Dendritic cell treated with granulocyte-macrophage colony-stimulating factor and Interleukin-4, amounts not matched to agents 40 ng/mL and 50 ng/mL, for 4 days (primary cell): ENCODE results near the gene PROCR.
"Not testable (repeated sequence)": the region's sequence is repeated elsewhere in the genome, so short reads cannot be mapped to it uniquely, and the experiment has no call there.

Experiments
- H3K27ac Mint-ChIP-seq: one replicate; pipeline ENCODE4 v1.8.0; 2022; ENCODE audit warnings: mild to moderate bottlenecking, mixed read lengths
- H3K27me3 Mint-ChIP-seq: one replicate; pipeline ENCODE4 v1.8.0; 2022; ENCODE audit warnings: mild to moderate bottlenecking, mixed read lengths
- H3K36me3 Mint-ChIP-seq: one replicate; pipeline ENCODE4 v1.8.0; 2022; ENCODE audit warnings: low read depth, mixed read lengths
- H3K4me1 Mint-ChIP-seq: one replicate; pipeline ENCODE4 v1.8.0; 2022; ENCODE audit warnings: low read depth, mixed read lengths
- H3K4me3 Mint-ChIP-seq: one replicate; pipeline ENCODE4 v1.8.0; 2022; ENCODE audit warnings: mild to moderate bottlenecking, moderate library complexity, mixed read lengths
- H3K9me3 Mint-ChIP-seq: one replicate; pipeline ENCODE4 v1.8.0; 2022; ENCODE audit warnings: mixed read lengths
- intact Hi-C: fragments of 100-400 bp; cut with micrococcal nuclease; formaldehyde crosslinking; loops from one replicate; pipeline ENCODE4 v1.15.0; 2022

PROCR gene

DNA sequence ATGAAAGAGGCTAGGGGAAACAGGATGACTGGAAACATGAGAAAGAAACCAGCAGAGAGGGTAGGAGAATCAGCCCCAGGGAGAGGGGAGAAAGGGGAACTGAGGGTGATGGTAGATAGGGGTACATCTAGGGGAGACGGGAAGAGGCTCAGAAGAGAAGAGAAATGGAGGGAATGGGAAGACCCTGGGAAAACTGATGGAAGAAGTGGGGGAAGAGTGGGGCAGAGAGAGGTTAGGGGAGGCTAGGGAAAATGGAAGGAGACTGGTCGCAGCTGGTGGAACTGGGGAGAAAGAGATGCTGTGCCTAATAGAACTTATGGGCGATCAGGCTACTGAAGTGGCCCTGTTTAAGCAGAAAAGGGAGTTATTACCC, 548 bp downstream of the PROCR start:
- H3K27ac Mint-ChIP-seq = peak overlapping the region; percentile 29
- intact Hi-C loops = no loop called here
- H3K27me3 Mint-ChIP-seq = peaks cover 8% of the 10 kb centered on the region
- H3K36me3 Mint-ChIP-seq = peaks cover 6% of the 10 kb centered on the region
- H3K4me1 Mint-ChIP-seq = peaks cover 18% of the 10 kb centered on the region
- H3K4me3 Mint-ChIP-seq = peak overlapping the region; percentile 63
- H3K9me3 Mint-ChIP-seq = no peaks in the 10 kb centered on the region

DNA sequence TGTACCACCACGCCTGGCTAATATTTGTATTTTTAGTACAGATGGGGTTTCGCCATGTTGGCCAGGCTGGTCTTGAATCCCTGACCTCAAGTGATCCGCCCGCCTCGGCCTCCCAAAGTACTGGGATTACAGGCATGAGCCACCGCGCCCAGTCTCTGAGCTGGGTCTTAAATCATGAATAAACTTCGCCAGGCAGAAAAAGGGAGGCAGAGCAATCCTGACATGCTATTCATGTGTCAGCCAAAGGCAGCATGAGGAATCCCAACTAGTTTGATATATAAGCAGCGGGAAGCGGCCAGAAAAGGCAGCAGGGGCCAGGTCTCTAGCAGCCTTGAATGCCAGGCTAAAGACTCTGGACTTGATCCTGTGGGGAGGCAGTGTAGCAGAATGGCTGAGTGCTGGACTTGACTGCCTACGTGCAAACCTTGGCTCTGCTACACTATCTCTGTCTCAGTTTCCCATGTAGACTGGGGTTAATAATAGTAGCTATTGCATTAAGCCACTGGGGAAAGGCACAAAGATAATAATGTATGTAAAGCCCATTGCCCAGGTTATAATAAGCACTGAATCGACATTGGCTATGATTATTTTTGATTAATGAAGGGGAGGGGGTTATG, 1.8 kb downstream of the PROCR start:
- Mint-ChIP-seq H3K36me3 (peaks cover 6% of the 10 kb centered on the region), H3K27me3 (peaks cover 8% of the 10 kb centered on the region), H3K4me3 (no peak overlapping the region), H3K27ac (no peak overlapping the region), H3K9me3 (no peaks in the 10 kb centered on the region), H3K4me1 (peaks cover 18% of the 10 kb centered on the region)
- intact Hi-C loops = no loop called here

DNA sequence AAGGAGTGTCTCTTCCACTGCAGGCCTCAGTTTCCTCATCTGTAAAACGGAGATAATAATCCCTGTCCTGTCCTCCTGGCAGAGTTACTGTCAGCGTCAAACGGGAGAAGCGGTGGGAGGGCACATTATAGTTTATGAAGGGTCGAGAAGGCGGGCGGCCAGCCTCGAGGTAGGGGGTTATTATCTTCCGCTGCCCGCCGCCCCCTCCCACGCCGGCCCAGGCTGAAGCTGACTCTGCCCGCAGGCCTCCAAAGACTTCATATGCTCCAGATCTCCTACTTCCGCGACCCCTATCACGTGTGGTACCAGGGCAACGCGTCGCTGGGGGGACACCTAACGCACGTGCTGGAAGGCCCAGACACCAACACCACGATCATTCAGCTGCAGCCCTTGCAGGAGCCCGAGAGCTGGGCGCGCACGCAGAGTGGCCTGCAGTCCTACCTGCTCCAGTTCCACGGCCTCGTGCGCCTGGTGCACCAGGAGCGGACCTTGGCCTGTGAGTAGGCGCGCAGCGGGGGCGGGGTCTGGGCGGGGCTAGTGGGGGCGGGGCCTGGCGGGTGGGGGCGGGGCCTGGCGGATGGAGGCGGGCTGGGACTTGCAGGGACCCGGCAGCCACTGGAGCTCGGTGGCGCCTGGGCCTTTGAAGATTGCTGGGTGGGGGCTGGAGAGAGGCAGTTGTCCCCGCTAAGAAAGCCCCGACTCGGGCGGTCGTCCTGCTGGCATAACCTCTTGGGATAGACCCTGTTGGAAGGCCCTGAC, 2.8 kb downstream of the PROCR start:
- Mint-ChIP-seq H3K4me3 (no peak overlapping the region), H3K36me3 (peaks cover 6% of the 10 kb centered on the region), H3K4me1 (peaks cover 18% of the 10 kb centered on the region), H3K9me3 (no peaks in the 10 kb centered on the region), H3K27ac (no peak overlapping the region), H3K27me3 (peaks cover 8% of the 10 kb centered on the region)
- intact Hi-C loops = no loop called here

DNA sequence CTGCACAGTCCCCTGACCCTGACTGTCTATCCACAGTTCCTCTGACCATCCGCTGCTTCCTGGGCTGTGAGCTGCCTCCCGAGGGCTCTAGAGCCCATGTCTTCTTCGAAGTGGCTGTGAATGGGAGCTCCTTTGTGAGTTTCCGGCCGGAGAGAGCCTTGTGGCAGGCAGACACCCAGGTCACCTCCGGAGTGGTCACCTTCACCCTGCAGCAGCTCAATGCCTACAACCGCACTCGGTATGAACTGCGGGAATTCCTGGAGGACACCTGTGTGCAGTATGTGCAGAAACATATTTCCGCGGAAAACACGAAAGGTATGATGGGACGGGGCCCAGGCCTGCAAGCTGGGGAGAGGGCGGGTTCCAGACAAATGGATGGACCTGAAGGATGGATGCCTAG, 4.3 kb downstream of the PROCR start:
- Mint-ChIP-seq H3K4me3 (no peak overlapping the region), H3K9me3 (no peaks in the 10 kb centered on the region), H3K36me3 (peaks cover 6% of the 10 kb centered on the region), H3K27me3 (peaks cover 8% of the 10 kb centered on the region), H3K27ac (no peak overlapping the region), H3K4me1 (peaks cover 18% of the 10 kb centered on the region)
- intact Hi-C loops = no loop called here

DNA sequence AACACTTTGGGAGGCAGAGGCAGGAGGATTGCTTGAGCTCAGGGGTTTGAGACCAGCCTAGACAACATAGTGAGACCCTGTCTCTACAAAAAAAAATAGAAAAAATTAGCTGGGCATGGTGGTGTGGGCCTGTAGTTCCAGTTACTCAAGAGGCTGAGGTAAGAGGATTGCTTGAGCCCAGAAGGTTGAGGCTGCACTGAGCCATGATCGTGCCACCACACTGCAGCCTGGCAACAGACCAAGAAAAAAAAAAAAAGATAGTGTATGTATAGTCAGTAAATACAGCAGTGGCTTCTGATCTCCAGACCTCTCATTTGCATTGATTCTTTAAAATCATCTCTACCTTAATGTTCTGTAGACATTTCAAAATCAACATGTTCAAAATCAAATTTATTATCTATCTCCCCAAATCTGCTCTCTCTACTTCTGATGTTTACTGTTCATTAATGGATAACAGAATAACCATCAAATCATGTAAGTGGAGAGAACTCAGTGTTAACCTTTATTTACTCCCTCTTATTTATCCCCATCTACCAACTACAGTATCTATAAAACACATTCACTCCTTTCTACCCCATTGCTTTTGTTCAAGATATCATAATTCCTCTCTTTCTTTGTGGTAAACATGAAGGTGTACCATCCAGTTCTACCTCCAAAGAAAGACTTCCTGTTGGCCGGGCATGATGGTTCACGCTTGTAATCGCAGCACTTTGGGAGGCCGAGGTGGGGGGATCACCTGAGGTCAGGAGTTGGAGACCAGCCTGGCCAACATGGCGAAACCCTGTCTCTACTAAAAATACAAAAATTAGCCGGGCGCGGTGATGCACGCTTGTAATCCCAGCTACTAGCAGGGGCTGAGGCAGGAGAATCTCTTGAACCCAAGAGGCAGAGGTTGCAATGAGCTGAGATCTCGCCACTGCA, 7.7 kb downstream of the PROCR start:
- Mint-ChIP-seq H3K27ac (no peak overlapping the region), H3K9me3 (no peaks in the 10 kb centered on the region), H3K4me3 (no peak overlapping the region)

DNA sequence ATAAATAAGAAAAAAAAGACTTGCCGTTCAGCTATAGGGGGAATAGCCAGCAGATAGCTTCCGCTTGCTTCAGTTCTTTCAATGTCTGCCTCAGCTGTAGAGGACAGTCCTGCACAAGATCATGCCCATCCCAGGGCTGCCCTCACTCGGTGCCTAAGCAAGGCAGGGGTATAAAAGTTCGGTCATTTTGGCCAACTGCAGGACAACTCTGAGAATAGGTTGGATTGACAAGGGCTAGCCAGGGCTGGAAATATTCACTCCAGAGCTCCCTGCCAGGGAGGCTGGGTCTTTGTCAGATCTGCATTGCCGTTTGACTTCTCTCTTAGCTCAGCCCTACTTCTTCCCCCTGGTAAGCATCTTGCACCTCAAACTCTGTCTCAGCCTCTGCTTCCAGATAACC, 8.4 kb downstream of the PROCR start:
- no peaks in the 10 kb centered on the region for H3K9me3 Mint-ChIP-seq
- intact Hi-C loops = no loop called here
- H3K4me1 Mint-ChIP-seq = no peaks in the 10 kb centered on the region
- no peak overlapping the region for H3K27ac Mint-ChIP-seq
- H3K36me3 Mint-ChIP-seq = peaks cover 6% of the 10 kb centered on the region
- H3K4me3 Mint-ChIP-seq = no peak overlapping the region
- H3K27me3 Mint-ChIP-seq = no peaks in the 10 kb centered on the region

More for the DNA sequence above, 7.7 kb downstream of the PROCR start:
- Mint-ChIP-seq H3K27me3 (no peaks in the 10 kb centered on the region), H3K4me1 (no peaks in the 10 kb centered on the region), H3K36me3 (peaks cover 6% of the 10 kb centered on the region)
- intact Hi-C loops = no loop called here

DNA sequence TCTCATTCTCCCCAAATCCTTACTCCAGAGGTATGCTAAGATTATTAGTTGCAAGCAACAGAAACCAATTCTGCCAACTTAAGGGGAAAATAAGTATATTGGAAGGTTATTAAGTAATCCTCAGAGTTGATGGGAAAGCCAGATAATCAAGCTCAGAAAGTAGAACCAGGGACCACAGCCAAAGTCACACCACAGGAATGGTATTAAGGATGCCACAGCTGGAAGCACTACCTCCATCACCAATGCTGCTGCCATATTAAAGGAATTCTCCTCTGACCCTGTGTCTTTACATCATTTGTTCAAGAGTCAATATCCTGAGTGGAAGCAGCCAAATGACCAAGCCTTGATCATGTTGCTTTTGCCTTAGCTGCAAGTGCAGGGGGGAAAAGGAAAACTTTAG, 9.9 kb downstream of the PROCR start:
- Mint-ChIP-seq H3K9me3 (no peaks in the 10 kb centered on the region), H3K27me3 (no peaks in the 10 kb centered on the region), H3K4me1 (no peaks in the 10 kb centered on the region), H3K36me3 (no peaks in the 10 kb centered on the region), H3K27ac (no peak overlapping the region), H3K4me3 (no peak overlapping the region)
- intact Hi-C loops = no loop called here

DNA sequence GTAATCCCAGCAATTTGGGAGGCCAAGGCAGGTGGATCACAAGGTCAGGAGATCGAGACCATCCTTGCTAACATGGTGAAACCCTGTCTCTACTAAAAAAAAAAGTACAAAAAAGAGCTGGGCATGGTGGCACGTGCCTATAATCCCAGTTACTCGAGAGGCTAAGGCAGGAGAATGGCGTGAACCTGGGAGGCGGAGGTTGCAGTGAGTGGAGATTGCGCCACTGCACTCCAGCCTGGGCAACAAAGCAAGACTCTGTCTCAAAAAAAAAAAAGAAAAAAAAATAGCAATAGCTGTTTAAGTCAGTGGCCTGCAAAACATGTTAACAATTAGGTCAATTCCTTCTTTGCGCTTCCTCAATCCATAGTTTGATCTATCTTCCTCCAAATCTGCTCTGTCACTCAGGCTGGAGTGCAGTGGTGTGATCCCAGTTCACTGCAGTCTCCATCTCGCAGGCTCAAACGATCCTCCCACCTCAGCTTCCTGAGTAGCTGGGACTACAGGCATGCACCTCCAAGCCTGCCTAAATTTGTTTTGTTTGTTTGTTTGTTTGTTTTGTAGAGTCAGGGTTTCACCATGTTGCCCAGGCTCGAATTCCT, 14.9 kb downstream of the PROCR start:
- H3K4me3 Mint-ChIP-seq, H3K4me1 Mint-ChIP-seq, H3K36me3 Mint-ChIP-seq, intact Hi-C loops, H3K27ac Mint-ChIP-seq, H3K27me3 Mint-ChIP-seq, H3K9me3 Mint-ChIP-seq: not testable (repeated sequence)

DNA sequence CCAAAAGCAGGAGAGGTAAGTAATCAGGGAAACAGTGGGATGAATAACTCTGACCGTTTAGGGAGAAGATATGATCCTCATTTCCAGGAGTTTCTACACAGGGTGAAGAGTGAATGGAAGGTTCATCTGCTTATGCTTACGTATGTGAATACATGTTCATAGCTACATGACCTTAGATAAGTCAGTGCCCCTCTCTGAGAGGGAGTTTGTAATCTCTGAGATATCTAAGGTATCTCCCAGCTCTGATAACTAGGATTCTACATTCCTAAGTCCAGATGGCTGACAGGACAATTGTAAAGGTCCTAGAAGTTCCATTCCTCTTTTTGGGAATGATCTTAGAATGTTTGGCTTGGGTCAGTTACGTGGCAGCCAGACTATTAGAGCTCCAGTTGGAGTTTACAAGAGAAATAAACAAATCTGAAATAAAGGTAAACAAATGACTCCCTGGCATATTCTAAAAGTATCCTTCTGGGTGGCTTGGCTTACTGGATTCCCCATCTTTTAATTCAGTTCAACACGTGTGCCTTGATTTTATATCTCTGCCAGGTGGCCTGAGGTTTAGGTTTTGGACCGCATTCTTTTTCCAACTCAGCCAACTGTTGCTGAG, 15.8 kb downstream of the PROCR start:
- H3K4me1 Mint-ChIP-seq = no peaks in the 10 kb centered on the region
- H3K27ac Mint-ChIP-seq = no peak overlapping the region
- H3K9me3 Mint-ChIP-seq = no peaks in the 10 kb centered on the region
- H3K36me3 Mint-ChIP-seq = peaks cover 5% of the 10 kb centered on the region
- H3K27me3 Mint-ChIP-seq = no peaks in the 10 kb centered on the region
- intact Hi-C loops = no loop called here
- H3K4me3 Mint-ChIP-seq = no peak overlapping the region

DNA sequence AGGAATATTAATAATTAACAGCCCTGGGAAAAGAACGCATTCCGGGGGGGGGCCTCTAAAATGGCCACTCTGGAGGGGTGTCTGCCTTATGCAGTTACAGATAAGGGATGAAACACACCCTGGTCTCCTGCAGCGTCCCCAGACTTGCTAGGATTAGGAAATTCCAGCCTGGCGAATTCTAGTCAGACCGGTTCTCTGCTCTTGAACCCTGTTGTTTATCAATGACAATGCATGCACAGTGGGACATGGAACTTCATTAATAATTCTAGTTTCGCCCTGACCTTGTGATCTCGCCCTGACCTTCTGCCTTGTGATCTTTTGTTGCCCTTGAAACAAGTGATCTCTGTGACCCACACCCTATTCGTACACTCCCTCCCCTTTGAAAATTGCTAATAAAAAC, 17.4 kb downstream of the PROCR start:
- H3K36me3 Mint-ChIP-seq, H3K27me3 Mint-ChIP-seq, H3K27ac Mint-ChIP-seq, intact Hi-C loops, H3K4me3 Mint-ChIP-seq, H3K9me3 Mint-ChIP-seq, H3K4me1 Mint-ChIP-seq: not testable (repeated sequence)

DNA sequence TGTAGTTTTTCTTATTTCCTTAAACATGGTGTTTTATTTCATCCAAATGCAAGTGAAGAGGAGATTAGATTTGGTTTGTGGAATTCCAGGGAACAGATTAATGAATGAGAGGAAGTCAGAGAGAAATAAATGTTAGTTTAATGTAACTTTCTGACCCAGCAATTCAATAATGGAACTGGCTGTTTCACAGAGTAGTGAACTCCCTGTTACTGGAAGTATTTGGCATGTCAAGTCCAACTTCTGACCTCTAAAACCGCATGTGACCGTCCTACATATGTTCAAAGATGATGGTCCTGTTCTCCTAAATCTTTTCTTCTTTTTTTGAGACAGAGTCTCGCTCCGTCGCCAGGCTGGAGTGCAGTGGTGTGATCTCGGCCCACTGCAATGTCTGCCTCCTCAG, 18.7 kb downstream of the PROCR start:
- intact Hi-C loops = no loop called here
- no peaks in the 10 kb centered on the region for H3K4me1 Mint-ChIP-seq
- H3K27me3 Mint-ChIP-seq = no peaks in the 10 kb centered on the region
- peaks cover 5% of the 10 kb centered on the region for H3K36me3 Mint-ChIP-seq
- H3K9me3 Mint-ChIP-seq = no peaks in the 10 kb centered on the region
- no peak overlapping the region for H3K4me3 Mint-ChIP-seq
- H3K27ac Mint-ChIP-seq = no peak overlapping the region

DNA sequence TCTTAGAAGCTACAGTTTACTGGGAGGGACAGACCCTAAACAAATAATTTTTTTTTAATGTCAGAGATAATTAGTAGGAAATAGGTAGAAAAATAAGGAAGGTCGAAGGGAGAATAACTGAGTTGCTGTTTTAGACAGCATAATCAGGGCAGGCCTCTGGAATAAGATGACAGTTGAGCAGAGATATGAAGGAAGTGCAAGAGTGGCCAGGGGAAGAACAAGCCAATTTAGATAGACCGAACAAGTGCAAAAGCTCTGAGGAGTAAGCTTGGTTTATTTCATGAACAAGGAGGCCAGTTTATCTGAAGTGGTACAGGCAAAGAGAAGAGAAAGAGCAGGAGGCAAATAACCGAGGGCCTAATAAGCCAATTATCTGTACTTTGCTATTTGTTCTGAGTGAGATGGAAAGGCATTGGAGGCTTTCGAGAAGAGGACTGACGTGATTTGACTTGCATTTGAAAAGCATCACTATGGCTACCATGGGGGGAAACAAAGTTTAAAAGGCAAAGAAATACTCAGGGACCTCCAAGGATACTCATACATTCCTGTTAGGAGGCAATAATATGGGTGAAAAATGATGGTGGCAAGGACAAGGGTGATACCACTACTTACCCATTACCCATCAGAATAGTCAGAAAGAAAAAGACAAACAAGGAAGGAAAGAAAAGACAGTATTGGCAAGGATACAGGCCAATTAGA, 19.7 kb downstream of the PROCR start:
- H3K27me3 Mint-ChIP-seq = no peaks in the 10 kb centered on the region
- H3K9me3 Mint-ChIP-seq = peaks cover 7% of the 10 kb centered on the region
- no peaks in the 10 kb centered on the region for H3K4me1 Mint-ChIP-seq
- intact Hi-C loops = no loop called here
- no peak overlapping the region for H3K27ac Mint-ChIP-seq
- no peak overlapping the region for H3K4me3 Mint-ChIP-seq
- H3K36me3 Mint-ChIP-seq = peaks cover 5% of the 10 kb centered on the region

DNA sequence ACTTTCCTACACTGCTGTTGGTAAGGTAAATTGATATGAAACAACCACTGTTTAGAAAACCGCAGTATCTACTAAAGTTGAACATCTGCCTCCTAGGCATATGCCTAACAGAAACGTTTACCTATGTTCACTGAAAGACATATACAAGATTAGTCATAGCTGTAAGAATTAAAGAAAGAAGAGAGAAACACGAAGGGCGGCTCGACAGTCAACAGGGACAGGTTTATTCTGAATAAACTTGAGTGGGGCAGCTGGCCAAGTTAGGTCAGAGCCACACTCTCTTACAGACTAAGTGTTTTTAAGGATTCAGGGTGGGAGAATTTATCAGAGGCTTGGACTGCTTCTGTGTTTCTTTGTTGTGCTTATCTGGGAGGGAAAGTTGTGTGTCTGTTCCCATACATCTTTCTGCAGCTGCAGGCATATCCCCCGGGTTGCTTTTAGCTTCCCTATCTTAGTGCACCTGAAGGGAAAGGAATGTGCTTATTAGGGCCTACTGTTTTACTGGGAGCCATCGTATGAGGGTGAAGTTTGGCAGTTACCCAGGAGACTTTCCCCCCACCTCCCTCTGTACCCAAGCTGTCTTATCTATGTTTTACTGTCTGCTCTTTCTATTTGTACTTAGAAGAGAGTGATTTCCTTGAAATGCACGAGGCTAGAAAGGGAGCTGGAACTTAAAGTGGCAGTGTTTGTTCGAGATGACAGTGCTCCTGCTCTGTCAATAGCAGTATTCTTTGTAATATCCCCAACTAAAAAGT, 20.4 kb downstream of the PROCR start:
- no peaks in the 10 kb centered on the region for H3K4me1 Mint-ChIP-seq
- H3K4me3 Mint-ChIP-seq = no peak overlapping the region
- peaks cover 11% of the 10 kb centered on the region for H3K36me3 Mint-ChIP-seq
- no peaks in the 10 kb centered on the region for H3K27me3 Mint-ChIP-seq
- H3K9me3 Mint-ChIP-seq = peaks cover 14% of the 10 kb centered on the region
- intact Hi-C loops = no loop called here
- H3K27ac Mint-ChIP-seq = no peak overlapping the region
